Left renal cortex interstitium (tissue), 4 donors: Measurements from ENCODE around the gene BTBD16. TPM values are rescaled to one million over a fixed set of nuclear protein-coding genes. Genes with fewer than 3 reads are reported as not detected.

Source experiments
- DNase-seq, 4 donors: peaks; one replicate each; pipeline ENCODE4 v3.0.0-alpha.2; 2013; ENCODE audit warnings: low read depth in 4 of 4, low spot score in 2 of 4, missing footprints in 1 of 4
- polyA plus RNA-seq, 4 donors: library from polyadenylated mRNA; unstranded; fragments of 120-200 nt; gene quantifications; one replicate each; pipeline ENCODE4 v1.2.1, GENCODE V29; 2013; ENCODE audit not compliant: insufficient read length in 4 of 4

The BTBD16 gene
- polyA plus RNA-seq = 1 to 10 TPM in 2 of 4 donors, under 1 TPM in 2; 0.45 to 1.8 (median 1.1) TPM

DNA sequence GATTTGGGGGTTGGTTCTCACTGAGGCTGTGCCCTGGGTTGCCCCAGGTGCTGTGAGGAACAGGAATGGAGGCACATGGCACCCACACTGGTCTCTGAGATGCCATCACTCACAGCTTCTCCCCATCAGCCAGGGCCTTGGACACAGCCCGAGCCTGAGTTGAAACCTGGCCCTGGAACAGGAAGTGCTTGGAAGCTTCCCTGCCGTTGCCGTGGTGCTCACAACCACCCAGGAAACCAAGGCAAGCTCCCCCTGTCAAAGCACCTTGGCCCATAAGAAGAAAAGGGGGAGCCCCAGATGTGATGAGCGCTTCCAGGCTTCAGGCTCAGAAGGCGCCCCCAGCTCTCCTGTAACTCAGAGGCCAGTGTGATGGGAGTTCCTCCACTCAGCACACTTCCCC, at the start of gene BTBD16:
Gene BTBD16 (plus strand): TSS at position 221 of the 400 bp plus-strand sequence. CDS start 3,786 bp downstream, outside the sequence.
- no peak for DNase-seq

DNA sequence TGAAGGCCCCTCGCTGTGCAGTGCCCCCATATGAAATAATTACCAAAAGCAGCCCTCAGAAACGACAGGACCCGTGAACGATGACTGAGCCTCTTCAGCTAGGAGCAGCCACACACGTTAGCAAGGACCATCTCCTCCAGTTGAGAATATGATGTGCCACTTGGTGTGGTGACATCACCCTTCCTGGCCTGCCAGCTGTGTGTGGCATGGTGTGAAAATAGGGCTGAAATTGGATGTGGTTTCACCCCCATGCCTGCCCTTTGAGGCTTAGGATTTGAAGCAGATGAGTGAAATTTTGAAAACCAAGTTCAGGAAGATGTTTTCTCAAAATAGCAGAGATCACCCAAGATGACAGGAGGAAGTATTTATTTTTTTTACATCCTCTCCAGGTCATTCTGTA, 49.1 kb upstream of the BTBD16 start:
- DNase-seq = no peak

DNA sequence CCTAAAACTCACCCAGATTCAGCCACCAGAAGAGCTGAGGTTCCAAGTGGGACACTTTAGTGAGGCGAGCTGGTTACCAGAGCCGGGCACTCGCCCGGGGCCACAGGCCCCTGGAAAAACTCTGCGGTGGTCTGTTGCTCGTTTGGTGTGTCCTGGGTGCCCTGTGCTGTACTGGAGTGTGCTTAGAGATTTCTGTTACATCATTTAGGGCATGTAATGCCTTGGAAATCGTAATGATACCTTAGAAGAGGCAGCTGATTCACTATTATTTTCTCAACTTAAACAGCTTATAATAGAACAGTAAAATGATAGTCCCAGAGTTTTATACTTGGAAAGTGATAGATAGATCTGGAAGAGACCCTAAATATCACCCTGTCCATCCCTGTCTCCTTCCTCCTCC, 48.5 kb upstream of the BTBD16 start:
- no peak for DNase-seq

DNA sequence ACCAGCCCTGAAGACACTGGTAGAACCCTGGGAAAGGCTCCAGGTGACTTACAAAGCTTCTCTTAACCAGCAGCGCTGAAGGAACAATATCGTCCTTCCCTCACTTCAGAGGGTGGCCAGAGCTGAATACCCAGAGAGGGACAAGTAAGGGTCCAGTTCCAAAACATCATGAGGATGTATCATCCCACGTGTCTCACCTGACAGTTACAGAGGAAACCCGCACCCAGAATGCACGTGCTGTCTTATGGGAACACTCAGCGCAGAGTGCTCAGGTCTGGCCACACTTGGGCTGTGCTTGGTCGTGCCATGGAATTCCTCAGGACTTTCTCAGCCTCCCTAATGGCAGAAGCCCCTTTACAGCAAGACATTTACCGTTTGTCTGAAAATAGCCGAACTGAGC, 46.9 kb upstream of the BTBD16 start:
- no peak for DNase-seq

DNA sequence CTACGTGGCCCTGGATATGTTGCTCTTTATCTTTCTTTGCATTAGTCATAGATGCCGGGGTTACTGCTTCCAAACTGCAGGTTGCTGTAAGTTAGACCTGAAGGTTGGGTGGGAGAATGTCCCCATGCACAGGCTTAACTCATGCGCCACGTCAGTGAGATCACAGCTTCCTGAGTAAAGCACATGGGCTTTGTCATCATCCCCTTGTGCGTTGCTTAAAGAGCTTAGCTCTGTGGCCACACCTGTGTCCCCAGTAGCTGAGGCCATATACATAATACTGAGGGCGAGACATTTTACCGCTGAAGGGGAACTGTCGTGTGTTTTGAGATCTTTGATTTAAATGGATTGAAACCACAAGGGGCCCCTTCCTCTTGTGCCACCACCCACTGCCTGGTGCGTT, 45.8 kb upstream of the BTBD16 start:
- DNase-seq = no peak

DNA sequence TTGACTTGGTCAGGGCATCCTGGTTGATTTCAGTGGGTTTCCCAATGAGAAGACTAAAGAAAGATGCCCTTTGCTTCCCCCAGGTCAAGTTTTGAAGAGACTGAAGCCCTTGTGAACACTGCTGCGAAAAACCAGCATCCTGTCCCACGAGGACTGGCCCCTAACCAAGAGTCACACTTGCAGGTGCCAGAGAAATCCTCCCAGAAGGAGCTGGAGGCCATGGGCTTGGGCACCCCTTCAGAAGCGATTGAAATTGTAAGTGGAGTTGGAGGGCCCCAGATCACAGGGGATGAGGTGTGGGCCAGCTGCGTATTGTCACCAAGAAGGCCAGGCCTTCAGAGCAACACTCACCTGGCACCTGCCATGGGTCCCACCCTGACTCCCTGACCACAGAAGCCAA, 43.3 kb upstream of the BTBD16 start:
- DNase-seq = no peak

DNA sequence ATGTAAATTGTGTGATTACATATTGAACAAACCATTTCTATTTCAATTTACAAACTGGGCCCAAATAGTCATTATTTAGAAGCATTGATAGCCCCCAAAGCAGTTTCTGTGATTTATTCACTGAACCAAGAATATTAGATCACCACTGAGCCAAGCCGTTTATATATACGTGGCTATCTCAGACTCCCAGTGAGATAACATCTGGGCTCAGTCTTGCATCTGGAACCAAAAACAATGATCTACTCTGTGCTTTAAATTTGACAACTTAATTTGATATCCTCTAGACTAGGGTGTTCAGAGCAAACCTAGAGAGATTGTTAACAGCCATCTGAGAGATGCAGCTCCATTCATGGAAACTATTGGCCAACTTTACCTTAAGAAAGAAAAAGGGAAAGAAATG, 41.4 kb upstream of the BTBD16 start:
- DNase-seq = no peak

DNA sequence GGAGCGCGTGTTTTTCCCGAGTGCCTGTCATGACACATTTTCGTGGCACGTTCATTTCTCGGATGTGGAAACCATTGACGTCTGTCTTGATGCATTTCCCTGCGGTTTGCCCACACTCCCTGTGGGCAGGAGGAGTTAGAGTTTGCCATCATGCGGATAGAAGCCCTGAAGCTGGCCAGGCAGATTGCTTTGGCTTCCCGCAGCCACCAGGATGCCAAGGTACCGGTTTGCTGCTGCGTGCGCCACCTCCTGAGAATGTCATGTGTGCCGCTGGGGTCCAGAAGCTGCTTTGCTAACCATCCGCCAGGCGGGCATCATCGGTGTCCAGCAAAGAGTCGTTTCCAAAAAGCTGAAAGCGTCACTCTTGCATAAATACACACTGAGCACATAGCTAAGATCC, 40.9 kb upstream of the BTBD16 start:
- no peak for DNase-seq

DNA sequence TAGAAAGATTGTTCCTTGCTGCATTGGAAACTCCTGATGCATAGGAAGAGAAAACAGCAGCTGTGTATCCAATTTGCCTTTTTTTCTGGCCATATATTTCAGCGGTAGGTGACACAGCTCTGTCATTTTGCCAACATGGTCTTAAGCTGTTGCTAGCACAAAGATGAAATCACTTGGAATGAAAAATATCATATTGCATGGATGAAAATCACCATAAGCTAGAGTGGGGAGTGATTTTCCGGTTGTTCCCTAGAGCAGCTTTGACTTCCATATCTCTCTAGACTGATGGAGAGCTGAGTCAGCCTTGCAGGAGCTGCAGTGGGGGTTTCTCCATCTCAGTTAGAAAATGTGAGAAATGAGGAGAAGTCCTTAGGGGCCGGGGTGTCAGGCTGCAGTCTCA, 38.3 kb upstream of the BTBD16 start:
- DNase-seq = peak in 3 of 4 donors; percentile 19 to 40 (median 38)

DNA sequence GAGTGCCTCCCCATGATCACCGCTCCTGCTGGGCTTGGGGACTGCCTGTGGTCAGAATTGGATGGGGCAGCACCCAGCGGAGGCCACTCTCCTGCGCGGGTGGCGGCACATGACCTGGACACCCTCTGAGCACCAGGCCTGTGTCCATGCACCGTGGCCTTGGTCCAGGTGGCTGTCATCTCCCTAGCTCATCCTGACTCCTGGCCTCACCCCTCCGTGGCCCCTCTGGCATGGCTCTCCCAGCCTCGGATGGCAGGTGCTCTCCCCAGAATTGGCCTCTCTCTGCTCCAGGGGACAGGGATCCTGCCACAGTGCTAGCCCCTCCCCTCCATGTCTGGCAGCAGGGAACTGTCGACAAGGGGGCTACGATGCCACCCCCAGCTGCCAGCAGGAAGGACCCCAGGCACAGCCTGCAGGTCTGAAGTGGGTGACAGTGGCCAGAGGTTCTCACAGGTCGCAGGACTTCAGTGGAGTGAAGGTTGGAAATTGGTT, 37.2 kb upstream of the BTBD16 start:
- no peak for DNase-seq

DNA sequence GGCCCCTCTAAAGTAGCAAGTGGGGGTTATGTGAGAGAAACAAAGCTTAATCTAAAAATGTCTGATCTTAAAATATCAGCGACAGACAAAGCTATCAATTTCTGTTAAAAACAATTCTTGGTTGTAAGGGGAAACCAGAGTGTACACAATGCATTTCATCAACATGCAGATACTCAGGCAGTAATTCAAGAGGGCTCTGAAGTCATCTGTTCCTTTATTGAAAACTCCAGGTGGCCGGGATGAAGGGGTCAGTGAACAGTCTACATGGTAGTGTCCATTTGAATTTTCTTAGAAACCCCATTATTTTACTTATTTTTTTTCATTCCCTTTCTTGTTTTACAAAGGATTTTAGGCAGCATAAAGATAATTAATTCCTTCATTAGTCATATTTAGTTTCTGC, 36.7 kb upstream of the BTBD16 start:
- DNase-seq = peak in 2 of 4 donors; percentile 17 to 32

DNA sequence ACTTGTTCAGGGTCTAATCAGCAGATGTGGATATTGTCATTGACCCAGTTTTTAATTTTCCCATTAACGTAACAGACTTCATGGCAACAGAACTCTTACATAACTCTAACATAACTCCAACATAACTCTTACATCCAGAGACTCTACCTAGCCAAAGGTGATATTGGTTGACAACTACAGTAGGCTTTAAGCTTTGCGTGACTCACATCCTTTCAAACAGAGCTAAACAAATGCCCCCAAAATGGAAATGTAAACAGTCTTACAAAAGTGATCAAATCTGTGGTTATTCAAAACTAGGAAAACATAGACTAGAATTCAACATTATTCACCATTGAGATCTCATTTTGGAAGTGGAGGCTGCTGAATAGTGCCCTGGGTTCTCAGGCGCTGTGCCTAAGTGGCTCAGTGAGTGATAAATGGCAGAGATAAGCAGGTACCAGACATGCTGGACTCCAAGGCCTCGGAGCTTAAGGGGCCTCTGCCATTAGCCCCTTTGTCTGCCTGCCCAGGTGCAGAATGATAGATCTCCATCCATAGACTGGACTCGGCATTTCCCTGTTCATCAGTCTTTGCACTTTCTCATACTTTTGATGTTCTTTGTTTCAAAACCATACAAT, 34.3 kb upstream of the BTBD16 start:
- DNase-seq = no peak

DNA sequence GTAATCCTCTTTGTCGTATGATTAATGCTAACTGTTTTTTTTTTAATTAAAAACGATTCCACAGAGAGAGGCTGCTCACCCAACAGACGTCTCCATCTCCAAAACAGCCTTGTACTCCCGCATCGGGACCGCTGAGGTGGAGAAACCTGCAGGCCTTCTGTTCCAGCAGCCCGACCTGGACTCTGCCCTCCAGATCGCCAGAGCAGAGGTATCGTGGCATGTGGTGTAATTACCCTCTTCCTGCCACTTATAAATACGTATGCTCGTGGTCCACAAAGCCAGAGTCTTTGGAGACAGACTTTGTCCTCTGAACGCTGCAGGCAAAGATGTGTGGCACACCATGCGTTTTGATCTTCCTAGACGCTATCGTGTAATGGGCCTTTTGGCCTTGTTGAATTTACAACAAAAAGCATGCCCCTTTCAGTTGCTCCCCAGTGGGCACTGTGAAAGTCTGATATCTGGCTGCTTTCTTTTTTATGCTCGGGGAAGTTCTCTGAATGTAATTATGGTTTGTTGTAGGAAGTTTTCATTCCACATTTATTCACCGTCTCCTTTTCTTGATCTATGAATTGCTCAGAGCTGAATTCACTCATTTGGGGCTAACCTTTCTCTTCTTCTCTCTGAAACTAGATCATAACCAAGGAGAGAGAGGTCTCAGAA, 33.6 kb upstream of the BTBD16 start:
- DNase-seq = no peak

DNA sequence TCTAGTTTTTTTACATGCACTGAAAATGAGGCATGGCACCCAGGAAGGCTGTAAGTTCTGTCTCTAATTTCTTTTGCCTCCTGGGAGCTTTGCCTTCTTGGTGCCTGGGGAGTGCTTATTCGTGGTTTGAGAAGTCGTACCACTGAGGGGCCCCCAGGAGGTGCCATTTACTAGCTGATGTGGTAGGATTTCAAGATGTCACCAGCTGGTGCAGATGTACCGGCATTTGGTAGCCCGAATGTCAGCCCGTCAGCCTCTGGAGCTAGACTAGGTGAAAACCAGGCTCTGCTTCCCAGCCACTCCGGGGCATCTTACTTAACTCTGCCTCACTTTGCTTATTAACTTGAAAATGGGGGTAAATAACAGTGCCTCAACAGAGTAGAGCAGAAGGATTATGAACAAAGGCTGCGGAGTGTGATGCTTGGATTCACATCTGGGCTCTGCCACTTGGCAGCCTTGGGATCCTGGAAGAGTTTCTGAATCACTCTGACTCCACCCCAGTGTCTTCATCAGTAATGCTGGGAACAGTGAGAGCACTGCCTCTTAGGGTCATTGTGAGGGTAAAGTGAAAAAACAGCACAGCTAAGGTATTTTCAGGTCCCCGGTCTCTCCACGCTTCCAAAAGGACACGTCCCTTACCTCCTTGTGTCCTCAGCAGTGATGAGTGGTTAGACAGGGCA, 31.4 kb upstream of the BTBD16 start:
- DNase-seq = no peak

DNA sequence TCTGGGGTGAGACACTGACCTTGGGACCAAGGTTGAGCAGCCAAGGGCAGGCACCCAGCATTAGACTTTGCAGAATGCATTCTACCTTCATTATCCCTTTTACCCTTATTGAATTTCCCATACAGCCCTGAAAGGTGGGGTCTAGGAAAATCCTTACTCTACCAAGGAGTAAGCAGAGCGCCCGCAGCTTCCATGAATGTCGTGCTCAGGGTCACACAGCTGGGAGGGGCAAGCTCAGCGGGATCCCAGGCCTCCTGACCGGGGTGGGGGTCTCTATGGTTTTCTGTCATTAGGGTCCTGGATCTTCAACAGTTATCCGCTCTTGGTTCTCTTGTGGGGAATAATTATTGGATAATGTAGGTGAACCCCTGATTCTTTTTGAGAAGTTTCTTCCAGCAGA, 30.7 kb upstream of the BTBD16 start:
- no peak for DNase-seq

DNA sequence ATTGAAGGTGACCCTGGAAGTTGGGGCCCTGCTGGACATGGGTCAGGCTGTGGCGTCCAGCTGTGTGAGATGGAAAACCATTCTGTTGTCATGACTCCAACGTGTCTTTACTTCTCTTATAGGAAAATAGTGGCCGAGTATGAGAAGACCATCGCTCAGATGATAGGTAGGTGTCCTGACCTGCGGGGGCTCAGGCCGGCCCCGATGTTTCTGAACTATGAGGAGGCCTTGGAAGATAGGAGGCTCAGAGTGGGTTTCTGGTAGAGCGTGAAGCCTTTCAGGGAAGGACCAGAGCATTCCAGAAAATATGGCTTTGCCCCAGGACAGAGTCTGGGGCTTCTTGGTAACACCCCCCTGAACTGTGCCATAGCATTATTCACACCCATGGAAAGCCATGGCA, 29.3 kb upstream of the BTBD16 start:
- DNase-seq = no peak

DNA sequence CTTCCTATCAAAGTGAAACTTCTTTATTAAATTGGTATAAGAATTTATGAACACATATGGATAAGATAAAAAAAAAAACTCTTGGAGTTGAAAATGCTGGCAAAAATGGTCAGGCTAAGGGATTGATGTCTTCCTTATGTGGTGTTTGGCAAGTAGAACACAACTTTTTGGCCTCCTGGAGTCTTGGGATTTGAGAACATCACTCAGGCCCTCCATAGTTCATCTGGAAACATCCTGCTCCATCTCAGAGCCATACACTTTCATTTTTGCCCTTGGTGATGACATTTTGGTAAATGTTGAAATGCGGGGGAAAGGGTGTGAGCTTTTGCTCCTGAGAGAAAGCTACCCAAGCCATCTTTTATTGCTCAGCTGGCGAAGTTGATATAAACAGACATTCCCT, 27.5 kb upstream of the BTBD16 start:
- no peak for DNase-seq

DNA sequence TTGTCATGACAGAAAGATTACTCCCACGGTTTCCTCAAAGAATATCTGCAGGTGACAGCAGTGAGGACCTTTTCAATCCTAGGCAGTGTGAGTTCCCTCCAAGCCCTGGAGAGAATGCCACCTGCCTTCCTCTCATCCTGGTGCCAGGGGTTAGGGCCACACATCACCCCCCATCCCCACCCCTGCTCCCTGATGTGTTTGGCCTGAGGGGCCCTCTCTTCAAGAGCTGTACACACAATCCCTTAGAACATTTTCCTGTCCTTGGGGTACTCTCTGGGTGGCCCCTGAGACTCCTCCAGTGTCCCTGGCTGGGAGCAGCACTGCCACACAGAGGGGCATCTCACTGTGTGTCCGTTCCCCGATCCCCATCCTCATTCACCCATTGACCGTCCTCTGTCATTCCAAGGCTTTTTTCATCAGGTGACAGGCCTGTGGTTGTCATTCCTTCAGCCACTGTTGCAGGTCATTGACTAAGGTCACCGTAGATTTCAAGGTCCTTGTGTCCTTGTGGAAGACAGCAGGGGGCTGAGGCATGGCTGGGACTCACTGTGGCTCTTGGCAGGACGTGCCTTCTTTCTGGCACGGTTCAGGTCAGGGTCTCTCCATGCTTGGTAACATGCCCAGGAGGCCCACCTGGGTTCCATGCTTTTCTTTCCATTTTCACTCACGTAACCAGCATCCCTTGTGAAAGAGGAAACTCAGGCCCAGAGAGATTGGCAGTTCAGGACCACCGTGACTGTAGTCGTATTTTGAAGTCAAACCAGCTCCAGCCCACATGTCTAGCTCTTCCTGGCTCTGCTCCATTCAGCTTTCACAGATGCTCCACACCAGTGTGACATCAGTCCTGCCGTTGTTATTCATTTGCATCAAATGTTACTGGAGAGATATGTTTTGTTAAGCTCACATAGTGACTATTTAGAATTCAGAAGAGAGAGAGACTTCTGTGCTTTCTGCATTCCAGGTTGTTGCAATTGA, 26.8 kb upstream of the BTBD16 start:
- no peak for DNase-seq

DNA sequence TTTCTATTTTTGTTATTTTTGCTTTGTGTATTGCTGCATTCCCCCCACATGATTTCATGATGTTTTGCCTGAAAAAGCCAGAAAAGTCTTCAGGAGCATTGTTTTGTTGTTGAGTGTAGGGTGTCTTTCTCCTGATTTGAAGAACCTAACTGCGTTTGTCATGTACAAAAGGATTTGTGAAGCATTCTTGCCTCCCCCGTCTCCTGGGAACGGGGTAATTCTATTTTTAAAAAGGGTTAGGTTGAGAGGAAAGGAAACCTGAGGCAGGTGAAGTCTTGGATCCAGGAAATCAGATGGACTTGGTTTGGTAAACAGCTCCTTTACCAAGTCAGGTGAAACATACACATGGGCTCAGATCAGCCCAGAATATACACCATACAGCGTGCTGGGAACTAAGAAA, 26.0 kb upstream of the BTBD16 start:
- DNase-seq = no peak

DNA sequence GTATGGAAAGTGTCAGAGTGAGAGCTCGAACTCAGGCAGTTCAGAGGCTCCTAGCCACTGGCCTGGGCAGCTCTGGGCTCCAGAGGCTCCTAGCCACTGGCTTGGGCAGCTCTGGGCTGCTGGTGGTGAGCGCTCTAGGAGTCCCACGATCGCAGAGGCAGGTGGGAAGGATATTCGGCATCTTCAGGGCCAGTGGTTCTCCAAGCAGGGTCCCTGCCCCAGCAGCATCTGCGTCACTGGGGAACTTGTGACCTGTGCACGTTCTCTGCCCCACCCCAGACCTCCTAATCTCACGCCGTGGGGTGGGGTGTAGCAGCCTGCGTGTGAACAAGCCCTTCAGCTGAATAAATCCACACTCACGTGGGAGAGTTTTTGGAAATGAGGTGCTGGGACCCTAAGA, 25.2 kb upstream of the BTBD16 start:
- DNase-seq = no peak
